ENCODE results near the gene VSIG10L2. TPM values are rescaled to one million over a fixed set of nuclear protein-coding genes. Genes with fewer than 3 reads are reported as not detected.
"Not testable (repeated sequence)": the region's sequence is repeated elsewhere in the genome, so short reads cannot be mapped to it uniquely, and the experiment has no call there.

VSIG10L2 gene
- total RNA-seq (2014; rRNA removed; shearing (Covaris generic)) = not detected in 2 replicates

DNA sequence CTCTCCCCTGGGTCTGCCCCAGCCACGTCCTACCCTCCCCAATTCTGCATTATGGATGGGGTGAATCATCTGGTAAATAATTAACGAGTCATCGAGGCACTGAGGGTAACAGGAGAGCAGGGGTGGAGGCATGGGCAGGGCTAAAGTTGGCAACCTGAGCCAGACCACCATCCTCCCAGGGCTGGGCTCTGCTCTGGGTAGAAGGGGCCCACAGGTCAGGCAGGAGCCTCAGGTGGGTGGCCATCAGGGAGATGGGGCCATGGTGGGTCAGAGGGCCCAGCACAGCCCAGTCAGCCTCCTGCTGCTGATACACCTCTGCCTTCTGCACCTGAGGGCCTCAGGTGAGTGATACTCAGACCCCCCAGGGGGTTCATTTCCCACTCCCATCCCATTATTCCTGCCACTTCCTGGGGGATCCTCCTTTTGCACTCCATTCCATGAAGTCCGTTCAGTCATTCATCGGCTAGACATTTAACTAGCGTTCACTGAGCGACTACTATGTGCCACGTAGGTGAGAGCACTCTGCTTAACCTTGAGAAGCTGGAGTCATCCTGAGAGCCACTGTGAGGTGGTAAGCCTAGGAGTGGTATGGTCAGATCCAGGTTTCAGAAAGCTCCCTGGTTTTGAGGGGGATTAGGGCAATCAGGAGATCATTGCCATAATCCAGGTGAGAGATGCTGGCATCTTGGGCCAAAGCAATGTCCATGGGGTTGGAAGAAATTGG is at the start of gene VSIG10L2:
VSIG10L2 (plus strand) TSS at position 248 of the 724 bp plus-strand sequence; CDS start at position 260, 12 bp downstream.
- in situ Hi-C loops (cut with HindIII; ENCODE audit: low sequenced_read_pairs) = loop anchor here (25.0 kb wide), 1 partner anchor 266 kb away; the partner anchor contains the start of genes FAM118B and RPUSD4
- DNase-seq (ENCODE audit: low spot score) = no peak

DNA sequence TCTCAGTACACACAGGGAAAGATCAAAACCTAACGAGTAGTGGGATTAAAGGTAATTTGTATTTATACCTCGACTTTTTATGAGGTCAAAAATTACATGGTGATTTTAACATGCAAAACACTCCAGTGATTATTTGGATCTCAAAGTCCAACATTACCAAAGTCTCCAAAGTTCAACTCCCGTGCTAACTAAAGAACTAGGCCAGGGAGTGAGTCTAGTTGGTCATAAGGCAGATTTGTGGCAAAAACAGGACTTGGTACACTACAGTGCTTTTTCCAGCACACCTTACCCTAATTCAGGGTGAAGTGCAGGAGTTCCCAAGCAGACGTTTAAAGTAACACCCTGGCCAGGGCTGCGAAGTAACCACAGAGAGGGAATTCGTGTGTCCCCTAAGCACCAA is 44.0 kb upstream of the VSIG10L2 start:
- DNase-seq (ENCODE audit: low spot score) = no peak

DNA sequence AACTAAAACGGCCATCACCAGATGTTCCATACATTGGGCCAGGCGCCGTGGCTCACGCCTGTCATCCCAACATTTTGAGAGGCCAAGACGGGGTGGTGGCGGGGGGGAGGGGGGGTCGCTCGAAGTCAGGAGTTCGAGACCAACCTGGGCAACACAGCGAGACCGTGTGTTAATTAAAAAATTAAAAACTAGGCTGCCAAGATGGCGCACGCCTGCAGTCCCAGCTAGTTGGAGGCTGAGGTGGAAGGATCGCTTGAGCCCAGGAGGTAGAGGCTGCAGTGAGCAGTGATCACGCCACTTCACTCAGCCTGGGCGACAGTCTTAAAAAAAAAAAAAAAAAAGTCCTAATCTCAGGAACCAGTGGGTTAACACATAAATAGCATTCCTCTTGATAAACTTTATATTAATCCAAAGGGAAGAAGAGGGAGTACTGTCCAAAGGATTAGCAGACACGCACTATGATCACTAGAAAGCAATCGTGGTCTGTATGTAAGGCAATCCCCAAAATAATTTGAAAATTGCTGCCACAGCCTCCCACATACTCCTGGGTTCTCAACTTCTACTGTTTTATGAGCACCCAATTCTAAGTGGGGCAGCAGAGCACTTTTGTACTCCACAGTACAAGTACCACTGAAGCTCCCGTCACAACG is 43.4 kb upstream of the VSIG10L2 start:
- in situ Hi-C loops (cut with HindIII; ENCODE audit: low sequenced_read_pairs) = no loop called here
- no peak for DNase-seq (ENCODE audit: low spot score)

More for the DNA sequence above, 44.0 kb upstream of the VSIG10L2 start:
- in situ Hi-C loops (cut with HindIII; ENCODE audit: low sequenced_read_pairs) = no loop called here

DNA sequence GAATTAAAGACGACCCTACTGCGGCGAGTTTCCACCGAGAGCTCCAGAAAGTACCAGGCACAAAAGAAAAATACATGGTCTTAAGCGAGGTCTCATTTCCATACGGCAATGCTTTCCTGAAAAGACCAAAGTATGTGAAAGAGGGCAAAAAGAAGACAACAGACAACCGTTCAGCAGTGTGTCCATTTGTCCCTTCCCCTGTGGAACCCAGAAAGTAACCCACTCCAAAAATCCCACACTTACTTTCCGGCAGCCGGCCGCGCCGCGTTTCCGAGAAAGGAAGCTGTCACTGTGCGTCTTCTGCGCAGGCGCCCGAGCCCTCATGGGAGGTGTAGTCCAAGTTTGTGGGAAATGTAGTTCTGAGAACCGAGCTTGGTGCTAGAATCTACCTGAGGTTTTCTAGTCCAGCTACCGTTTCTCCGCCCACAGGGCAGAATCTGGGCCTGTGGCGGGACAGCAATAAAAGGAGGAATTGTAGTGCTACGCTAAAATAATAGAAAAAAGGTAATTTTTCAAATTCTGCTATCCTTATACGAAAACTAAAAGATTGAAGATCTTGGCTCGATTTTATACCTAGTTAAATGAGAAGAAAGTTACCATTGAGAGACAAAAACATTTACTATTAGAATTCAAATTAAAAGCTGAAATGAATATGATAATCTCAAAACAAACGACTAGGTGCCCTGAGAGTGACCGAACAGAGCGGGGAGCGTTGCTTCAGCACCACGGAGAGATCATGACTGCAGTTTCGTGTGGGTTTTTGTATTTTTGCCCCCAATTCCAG is 42.7 kb upstream of the VSIG10L2 start, which contains the start of gene PUS3:
PUS3 (minus strand) TSS at position 280 of the 784 bp plus-strand sequence. CDS start 6,922 bp downstream, outside the sequence.
- in situ Hi-C loops (cut with HindIII; ENCODE audit: low sequenced_read_pairs) = no loop called here
- DNase-seq (ENCODE audit: low spot score) = peak; percentile 96

DNA sequence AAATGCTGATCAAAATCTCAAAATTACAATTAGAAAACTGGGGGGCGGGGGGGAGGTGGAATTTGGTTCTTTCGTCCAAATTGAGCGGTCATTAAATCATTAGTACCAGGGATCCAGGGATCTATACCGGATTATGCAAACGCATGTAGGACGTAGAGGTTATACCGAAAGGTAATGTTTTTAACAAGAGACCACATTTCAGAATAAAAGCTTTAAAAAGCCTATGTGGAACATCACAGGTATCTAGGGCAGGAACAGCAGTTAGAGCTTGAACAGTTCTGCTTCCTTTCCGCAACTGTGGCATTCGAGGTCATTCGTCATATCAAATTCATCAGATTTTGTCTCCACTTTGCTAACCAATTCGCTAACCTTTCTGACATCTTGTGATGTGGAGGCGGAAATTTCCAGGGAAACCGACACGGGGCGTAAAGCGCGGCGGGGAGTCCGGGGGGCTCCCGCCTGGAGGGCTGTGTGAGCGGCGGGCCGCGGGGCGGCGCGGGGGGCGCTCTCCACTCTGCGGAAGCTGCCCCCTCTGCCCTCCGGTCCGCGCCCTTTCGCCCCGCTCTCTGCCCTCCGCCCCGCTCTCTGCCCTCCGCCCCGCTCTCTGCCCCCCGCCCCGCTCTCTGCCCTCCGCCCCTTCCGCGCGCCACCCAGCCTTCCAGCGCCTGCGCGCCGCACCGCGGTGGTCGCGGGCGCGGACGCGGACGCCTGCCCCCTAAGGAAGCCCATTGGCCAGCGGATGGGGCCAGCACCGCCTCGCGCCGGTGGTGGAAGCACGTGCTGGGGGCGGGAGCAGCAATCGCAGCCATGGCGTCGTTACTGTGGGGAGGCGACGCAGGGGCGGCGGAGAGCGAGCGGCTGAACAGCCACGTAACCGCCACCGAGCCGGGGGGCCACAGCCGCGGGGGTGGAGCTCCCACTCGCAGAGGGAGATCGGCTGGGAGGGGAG is 41.9 kb upstream of the VSIG10L2 start, which contains the start of gene DDX25:
DDX25 (plus strand) TSS at position 798 of the 949 bp plus-strand sequence; CDS start at position 808, 10 bp downstream.
- peak; percentile 78 for DNase-seq (ENCODE audit: low spot score)

DNA sequence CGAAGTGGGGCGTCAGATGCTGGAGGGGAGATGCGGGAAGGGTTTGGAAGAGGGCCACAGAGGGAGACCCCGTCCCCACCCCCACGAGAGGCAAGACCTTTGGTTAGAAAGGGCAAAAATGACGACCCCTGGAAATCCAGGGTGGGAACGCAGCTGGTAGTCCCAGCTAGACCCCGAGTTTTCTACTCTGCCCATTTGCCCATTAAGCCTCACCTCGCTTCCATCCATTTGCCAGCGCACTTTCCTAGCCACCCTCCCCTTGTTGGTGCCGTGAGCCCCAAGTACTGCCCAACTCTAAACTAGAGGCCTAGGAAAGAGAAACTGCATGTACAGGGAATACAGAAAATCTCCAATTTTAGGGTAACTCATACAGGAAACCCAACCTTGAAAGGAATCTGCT is 41.2 kb upstream of the VSIG10L2 start:
- in situ Hi-C loops (cut with HindIII; ENCODE audit: low sequenced_read_pairs) = no loop called here
- DNase-seq (ENCODE audit: low spot score) = no peak

More for the DNA sequence above, 41.9 kb upstream of the VSIG10L2 start, which contains the start of gene DDX25:
- in situ Hi-C loops (cut with HindIII; ENCODE audit: low sequenced_read_pairs) = no loop called here

DNA sequence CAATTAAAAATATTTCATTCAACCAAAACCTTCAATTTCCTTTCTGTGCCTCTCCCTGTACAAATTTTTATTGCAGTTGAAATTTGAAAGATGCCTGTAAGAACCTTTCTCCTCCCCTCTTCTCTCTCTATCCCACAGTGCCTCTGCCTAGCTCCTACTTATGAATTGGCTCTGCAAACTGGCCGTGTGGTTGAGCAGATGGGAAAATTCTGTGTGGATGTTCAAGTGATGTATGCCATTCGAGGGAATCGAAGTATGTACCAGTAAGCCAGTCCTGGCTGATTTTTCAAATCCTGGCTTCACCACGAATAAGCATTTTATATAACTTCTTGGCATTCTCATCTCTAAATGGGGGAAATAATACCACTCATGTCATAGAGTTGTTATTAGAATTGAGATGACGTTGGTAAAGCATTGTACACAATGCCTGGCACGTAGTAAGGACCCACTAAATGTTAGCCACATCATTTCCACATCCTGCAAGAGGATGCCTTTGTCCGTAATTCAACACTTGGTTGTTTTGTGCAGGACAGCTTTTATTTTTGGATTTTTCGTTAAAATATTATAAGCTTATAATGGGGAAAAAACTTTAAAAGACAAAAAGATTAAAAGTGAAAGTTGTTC is 35.5 kb upstream of the VSIG10L2 start:
- in situ Hi-C loops (cut with HindIII; ENCODE audit: low sequenced_read_pairs) = no loop called here
- DNase-seq (ENCODE audit: low spot score) = peak; percentile 20

DNA sequence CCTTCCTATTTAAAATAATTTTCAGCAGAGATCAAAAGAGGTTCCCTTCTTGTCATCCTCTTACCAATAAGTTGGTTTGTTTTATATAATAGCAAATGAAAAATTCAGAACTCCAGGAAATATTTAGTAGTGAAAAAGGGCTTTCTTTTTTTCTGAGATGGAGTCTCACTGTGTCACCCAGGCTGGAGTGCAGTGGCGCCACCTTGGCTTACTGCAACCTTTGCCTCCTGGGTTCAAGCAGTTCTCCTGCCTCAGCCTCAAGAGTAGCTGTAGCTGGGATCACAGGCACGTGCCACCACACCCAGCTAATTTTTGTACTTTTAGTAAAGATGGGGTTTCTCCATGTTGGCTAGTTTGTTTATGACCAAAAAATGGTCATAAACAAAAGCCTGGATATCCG is 31.2 kb upstream of the VSIG10L2 start:
- in situ Hi-C loops (cut with HindIII; ENCODE audit: low sequenced_read_pairs) = not testable (repeated sequence)

DNA sequence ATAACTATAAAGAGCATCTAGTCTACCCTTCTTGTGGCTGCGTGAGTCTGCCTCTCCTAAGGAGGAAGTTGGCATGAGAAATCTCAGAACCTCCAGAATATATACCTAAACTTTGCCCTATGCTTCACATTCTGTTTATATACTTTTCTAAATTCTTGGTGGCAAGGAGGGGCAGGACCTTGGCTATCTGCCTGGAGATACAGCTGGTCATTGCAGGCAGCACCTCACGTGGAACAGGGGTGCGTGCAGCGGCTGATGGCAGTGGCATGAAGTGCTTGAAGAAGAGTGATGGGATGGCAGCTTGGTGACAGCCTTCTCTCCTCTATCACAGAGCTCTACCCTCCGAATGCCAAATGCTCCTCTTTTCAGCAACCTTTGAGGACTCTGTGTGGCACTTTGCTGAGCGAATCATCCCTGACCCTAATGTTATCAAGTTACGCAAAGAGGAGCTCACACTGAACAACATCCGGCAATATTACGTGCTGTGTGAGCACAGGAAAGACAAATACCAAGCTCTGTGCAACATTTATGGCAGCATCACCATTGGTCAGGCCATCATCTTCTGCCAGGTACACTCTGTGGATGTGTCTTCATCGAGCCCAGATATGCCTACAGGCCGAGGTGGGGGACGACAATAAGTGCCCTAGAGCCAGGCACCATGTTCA is 29.0 kb upstream of the VSIG10L2 start:
- in situ Hi-C loops (cut with HindIII; ENCODE audit: low sequenced_read_pairs) = no loop called here

More for the DNA sequence above, 31.2 kb upstream of the VSIG10L2 start:
- not testable (repeated sequence) for DNase-seq (ENCODE audit: low spot score)

DNA sequence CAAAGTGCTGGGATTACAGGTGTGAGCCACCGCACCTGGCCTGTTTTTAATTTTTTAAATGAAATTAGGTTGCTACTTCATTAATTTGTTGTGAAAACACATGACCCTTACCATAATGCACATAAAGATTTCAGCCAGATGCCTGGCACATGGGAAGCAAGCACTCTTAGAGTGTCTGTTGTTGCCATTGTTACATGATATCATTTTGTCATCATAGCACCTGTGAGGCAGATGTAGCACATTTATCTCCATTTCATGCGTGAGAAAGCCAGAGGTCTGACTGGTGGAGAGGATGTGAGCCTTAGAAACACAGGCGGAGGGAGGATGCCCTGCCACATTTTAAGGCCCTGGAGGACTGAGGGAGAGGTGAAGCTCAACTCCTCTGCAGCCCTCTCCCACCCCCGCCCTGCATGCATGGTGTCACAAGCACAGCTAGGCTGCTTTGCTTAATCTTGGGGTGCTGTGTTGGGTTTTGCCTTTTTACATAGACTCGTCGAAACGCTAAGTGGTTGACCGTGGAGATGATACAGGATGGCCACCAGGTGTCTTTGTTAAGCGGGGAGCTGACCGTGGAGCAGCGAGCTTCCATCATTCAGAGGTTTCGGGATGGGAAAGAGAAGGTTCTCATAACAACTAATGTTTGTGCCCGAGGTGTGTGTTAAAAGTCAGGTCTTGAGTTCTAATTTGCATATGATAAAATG is 27.6 kb upstream of the VSIG10L2 start:
- in situ Hi-C loops (cut with HindIII; ENCODE audit: low sequenced_read_pairs) = no loop called here
- DNase-seq (ENCODE audit: low spot score) = no peak

More for the DNA sequence above, 29.0 kb upstream of the VSIG10L2 start:
- no peak for DNase-seq (ENCODE audit: low spot score)

DNA sequence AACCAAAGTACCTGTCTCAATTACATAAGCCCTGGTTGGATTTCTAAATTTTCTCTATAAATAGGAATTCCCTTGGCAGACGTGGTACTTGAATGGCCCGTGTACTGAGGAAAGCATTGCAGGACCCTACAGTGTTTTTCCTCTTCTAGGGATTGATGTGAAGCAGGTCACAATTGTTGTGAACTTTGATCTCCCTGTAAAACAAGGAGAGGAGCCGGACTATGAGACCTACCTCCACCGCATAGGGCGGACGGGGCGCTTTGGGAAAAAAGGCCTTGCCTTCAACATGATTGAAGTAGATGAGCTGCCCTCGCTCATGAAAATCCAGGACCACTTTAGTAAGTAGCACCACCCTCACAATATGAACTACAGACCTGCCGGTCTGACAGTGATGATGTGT is 24.8 kb upstream of the VSIG10L2 start:
- no peak for DNase-seq (ENCODE audit: low spot score)
- in situ Hi-C loops (cut with HindIII; ENCODE audit: low sequenced_read_pairs) = no loop called here

DNA sequence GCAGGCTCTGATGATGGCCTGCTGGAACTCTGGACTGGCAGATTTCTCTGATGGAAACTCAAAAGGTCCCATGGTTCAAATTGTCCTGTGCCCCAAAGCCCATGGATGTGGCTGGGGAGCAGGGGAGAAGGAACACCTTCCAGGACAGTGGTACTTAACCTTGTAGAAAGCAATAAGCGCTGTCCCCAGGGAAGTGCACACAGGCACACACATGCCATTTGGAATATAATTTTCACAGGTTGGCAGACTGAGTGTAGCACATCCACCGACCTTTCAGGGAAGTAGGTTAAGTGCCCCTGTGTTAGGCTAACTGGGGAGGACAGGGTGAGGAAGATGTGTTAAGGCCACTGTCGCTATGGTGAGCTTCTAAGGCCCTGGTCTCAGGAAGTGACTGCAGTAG is 23.7 kb upstream of the VSIG10L2 start:
- no peak for DNase-seq (ENCODE audit: low spot score)
- in situ Hi-C loops (cut with HindIII; ENCODE audit: low sequenced_read_pairs) = no loop called here

DNA sequence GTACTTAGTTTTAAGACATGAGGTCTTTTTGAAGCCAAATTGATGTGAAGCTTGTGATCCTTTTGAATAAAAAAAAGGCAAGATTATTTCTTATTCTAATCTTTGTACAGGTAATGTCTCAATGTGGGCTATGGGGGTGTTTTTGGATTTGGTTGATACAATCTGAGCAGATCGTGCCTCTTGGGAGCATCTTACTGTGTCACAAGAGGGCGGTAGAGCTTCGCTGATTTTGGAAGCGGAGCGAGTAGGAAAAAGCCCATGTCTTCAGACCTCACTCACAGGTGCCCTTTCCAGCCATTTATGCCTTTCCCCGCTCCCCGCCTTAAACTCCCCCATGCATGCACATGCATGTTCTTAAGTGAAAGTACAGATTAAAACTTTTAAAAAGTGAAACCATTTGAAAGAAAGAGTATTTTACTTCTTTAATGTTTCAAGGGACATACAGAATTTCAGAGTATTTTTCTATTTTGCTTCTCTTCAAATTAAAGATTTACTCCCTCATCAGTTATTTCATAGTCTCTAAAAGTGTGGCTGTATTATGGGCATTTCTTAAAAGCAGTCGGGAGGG is 22.7 kb upstream of the VSIG10L2 start:
- in situ Hi-C loops (cut with HindIII; ENCODE audit: low sequenced_read_pairs) = no loop called here
- peak; percentile 93 for DNase-seq (ENCODE audit: low spot score)

DNA sequence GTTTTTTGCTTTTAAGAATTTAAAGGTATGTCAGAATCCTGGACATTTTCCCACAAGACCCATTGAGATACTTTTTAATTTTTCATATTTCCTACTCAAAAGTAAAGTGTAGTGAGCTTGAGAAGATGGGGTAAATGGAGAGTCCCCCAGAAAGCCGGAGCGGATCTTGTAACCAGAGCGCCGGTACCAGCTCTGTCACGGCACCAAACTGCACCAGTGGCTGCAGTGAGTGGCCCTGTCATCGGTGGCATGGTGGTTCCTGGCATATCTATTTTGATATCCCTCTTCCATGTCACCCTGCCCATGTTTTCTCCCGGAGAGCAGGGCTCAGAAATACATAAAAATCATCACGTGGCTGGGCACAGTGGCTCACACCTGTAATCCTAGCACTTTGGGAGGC is 22.2 kb upstream of the VSIG10L2 start:
- DNase-seq (ENCODE audit: low spot score) = no peak
- in situ Hi-C loops (cut with HindIII; ENCODE audit: low sequenced_read_pairs) = no loop called here

DNA sequence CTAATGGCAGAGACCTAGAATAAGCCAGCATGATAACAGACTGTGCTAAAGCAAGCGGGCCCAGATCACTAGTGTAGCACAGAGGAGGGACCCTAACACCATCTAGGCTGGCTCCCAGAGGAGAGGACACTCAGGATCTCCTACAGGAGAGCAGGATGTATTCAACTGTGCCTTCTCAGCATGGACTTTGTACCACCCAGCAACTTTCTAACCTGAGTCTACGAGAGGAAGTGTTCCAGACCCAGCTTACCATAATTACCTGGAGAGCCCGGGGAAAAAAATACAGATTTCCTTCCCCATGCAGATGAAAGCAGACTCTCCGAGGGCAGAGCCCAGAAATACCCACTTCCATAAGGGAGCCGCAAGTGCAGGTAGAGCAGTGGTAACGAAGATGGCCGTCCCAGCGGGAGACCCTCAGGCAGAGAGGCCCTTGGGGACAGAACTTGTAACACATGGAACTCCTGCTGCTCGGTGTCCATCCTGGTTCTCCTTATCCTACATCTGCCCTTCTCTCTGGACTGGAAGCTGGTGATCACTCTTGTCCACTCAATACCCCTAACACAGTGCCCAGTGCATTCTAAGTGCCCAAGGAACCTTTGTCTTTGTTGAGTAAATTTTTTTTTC is 21.3 kb upstream of the VSIG10L2 start:
- in situ Hi-C loops (cut with HindIII; ENCODE audit: low sequenced_read_pairs) = loop anchor here (25.0 kb wide), 1 partner anchor 288 kb away; the partner anchor contains the start of genes FAM118B and RPUSD4
- DNase-seq (ENCODE audit: low spot score) = no peak

DNA sequence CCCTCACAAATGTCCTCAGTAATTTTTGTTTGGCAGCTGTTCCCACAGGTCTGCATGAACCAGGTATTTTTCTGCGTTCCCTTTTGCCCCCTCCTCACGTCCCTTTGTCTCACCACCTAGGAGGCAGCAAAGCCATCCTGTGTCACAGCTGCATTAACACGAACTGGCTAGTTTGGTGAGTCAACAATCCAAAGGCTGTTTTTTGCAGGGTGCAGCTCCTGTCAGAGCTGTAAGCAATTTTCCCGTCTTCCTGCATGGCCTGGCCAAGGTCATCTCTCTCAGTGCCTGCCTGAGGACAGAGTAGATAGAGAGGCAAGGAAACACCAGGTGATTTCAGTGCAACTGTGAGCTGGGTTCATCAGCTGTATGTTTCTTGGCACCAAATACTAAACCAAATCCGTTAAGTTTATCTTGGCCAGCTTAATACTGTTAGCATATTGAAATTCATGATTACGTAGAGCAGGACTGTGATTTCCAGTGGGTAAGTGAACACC is 20.6 kb upstream of the VSIG10L2 start:
- in situ Hi-C loops (cut with HindIII; ENCODE audit: low sequenced_read_pairs) = loop anchor here (25.0 kb wide), 1 partner anchor 287 kb away; the partner anchor contains the start of genes FAM118B and RPUSD4
- DNase-seq (ENCODE audit: low spot score) = no peak
